GM21723 (cell line): ENCODE results near the gene PAMR1.
"Not testable (repeated sequence)": the region's sequence is repeated elsewhere in the genome, so short reads cannot be mapped to it uniquely, and the experiment has no call there.

ENCODE experiments used
- ATAC-seq: cut with Tn5 transposase; IDR thresholded peaks from one replicate; pipeline ENCODE4 v1.9.1; 2021; ENCODE audit warnings: mild to moderate bottlenecking, moderate library complexity; ENCODE audit not compliant: unreplicated experiment

Gene PAMR1

GRCh38 chr11:35525501-35526175 lies at the start of gene PAMR1:
Gene PAMR1, minus strand, starts transcription at chr11:35525616. Its CDS starts 31 bp downstream, at chr11:35525585.
- no peak for ATAC-seq

- ATAC-seq, result no peak
Observed at GRCh38 chr11:35571696-35572095, 46.3 kb upstream of the PAMR1 start.

GRCh38 chr11:35567737-35568465 lies 42.5 kb upstream of the PAMR1 start:
- ATAC-seq, result no peak

GRCh38 chr11:35566885-35567284 lies 41.5 kb upstream of the PAMR1 start:
- no peak for ATAC-seq

- no peak for ATAC-seq
Observed at GRCh38 chr11:35566181-35566580, 40.8 kb upstream of the PAMR1 start.

GRCh38 chr11:35564245-35564595 lies 38.8 kb upstream of the PAMR1 start:
- ATAC-seq, result no peak

GRCh38 chr11:35563484-35564244 lies 38.2 kb upstream of the PAMR1 start:
- ATAC-seq, result no peak

- ATAC-seq, result no peak
Observed at GRCh38 chr11:35559949-35560348, 34.5 kb upstream of the PAMR1 start.

- no peak for ATAC-seq
Observed at GRCh38 chr11:35558513-35558912, 33.1 kb upstream of the PAMR1 start.

GRCh38 chr11:35555488-35555887 lies 30.1 kb upstream of the PAMR1 start:
- ATAC-seq, result no peak

- no peak for ATAC-seq
Observed at GRCh38 chr11:35554491-35555437, 29.3 kb upstream of the PAMR1 start.

- ATAC-seq, result no peak
Observed at GRCh38 chr11:35553831-35554230, 28.4 kb upstream of the PAMR1 start.

GRCh38 chr11:35553021-35553420 lies 27.6 kb upstream of the PAMR1 start:
- no peak for ATAC-seq

- no peak for ATAC-seq
Observed at GRCh38 chr11:35552616-35553015, 27.2 kb upstream of the PAMR1 start.

GRCh38 chr11:35550374-35551036 lies 25.1 kb upstream of the PAMR1 start:
- ATAC-seq, result no peak

- ATAC-seq, result no peak
Observed at GRCh38 chr11:35549787-35550186, 24.4 kb upstream of the PAMR1 start.

GRCh38 chr11:35548925-35549561 lies 23.6 kb upstream of the PAMR1 start:
- ATAC-seq, result no peak

GRCh38 chr11:35547995-35548394 lies 22.6 kb upstream of the PAMR1 start:
- ATAC-seq, result not testable (repeated sequence)

- ATAC-seq, result no peak
Observed at GRCh38 chr11:35546317-35546716, 20.9 kb upstream of the PAMR1 start.
